Kidney epithelial cell (primary cell): Measurements from ENCODE around the gene EPB41L5. TPM values are rescaled to one million over a fixed set of nuclear protein-coding genes. Genes with fewer than 3 reads are reported as not detected.
"Not testable (repeated sequence)": the region's sequence is repeated elsewhere in the genome, so short reads cannot be mapped to it uniquely, and the experiment has no call there.

Experiments
- DNase-seq: peaks from one replicate; pipeline ENCODE4 v3.0.0-alpha.2; 2010; ENCODE audit warnings: low read depth
- H3K27me3 ChIP-seq: 2 replicates; pipeline ENCODE4 v1.6.0; 2011; ENCODE audit warnings: low read length; ENCODE audit not compliant: control insufficient read depth, insufficient read depth
- H3K36me3 ChIP-seq: 2 replicates; pipeline ENCODE4 v1.5.1; 2011; ENCODE audit warnings: low read length; ENCODE audit not compliant: control insufficient read depth, insufficient read depth
- H3K4me3 ChIP-seq: 2 replicates; pipeline ENCODE4 v1.5.1; 2011; ENCODE audit warnings: low read depth, mild to moderate bottlenecking, control low read depth, low read length
- CTCF ChIP-seq: IDR thresholded peaks from 2 replicates; pipeline ENCODE4 v1.5.1; 2011; ENCODE audit warnings: mild to moderate bottlenecking, moderate library complexity, low read length, control low read depth, inconsistent platforms; ENCODE audit not compliant: insufficient read depth, poor library complexity, severe bottlenecking
- total RNA-seq: library from RNA; depleted of rRNA; stranded (reverse); fragments of >200 nt; gene quantifications from 2 replicates; pipeline ENCODE4 v1.2.3, GENCODE V29; 2015

Gene EPB41L5
- total RNA-seq, 1 donor from 2014 or later, result 15.6 TPM

GRCh38 chr2:120034027-120034426 lies 21.1 kb downstream of the EPB41L5 start:
- TF ChIP-seq CTCF, result no peak
- Histone ChIP-seq H3K4me3 (no peak overlapping the region), H3K27me3 (no peaks in the 10 kb centered on the region), H3K36me3 (no peaks in the 10 kb centered on the region)
- DNase-seq, result no peak

GRCh38 chr2:120034621-120035020 lies 21.7 kb downstream of the EPB41L5 start:
- no peak for TF ChIP-seq CTCF
- Histone ChIP-seq H3K27me3 (no peaks in the 10 kb centered on the region), H3K4me3 (no peak overlapping the region), H3K36me3 (no peaks in the 10 kb centered on the region)
- DNase-seq, result peak; percentile 31

- TF ChIP-seq CTCF, result no peak
- H3K27me3 ChIP-seq, result no peaks in the 10 kb centered on the region
- no peak for DNase-seq
- H3K4me3 ChIP-seq, result no peak overlapping the region
- no peaks in the 10 kb centered on the region for H3K36me3 ChIP-seq
Observed at GRCh38 chr2:120036145-120036544, 23.3 kb downstream of the EPB41L5 start.

GRCh38 chr2:120037995-120038541 lies 25.2 kb downstream of the EPB41L5 start:
- DNase-seq, result no peak
- Histone ChIP-seq H3K36me3 (no peaks in the 10 kb centered on the region), H3K4me3 (no peak overlapping the region), H3K27me3 (no peaks in the 10 kb centered on the region)
- TF ChIP-seq CTCF, result no peak

- no peak for DNase-seq
- no peak for TF ChIP-seq CTCF
- no peak overlapping the region for H3K4me3 ChIP-seq
Observed at GRCh38 chr2:120042359-120042758, 29.5 kb downstream of the EPB41L5 start.

GRCh38 chr2:120044336-120044735 lies 31.5 kb downstream of the EPB41L5 start:
- H3K4me3 ChIP-seq, result no peak overlapping the region
- no peak for DNase-seq
- no peaks in the 10 kb centered on the region for H3K27me3 ChIP-seq
- no peak for TF ChIP-seq CTCF
- no peaks in the 10 kb centered on the region for H3K36me3 ChIP-seq

More at GRCh38 chr2:120042359-120042758, 29.5 kb downstream of the EPB41L5 start:
- Histone ChIP-seq H3K36me3 (no peaks in the 10 kb centered on the region), H3K27me3 (no peaks in the 10 kb centered on the region)

- H3K27me3 ChIP-seq, H3K4me3 ChIP-seq, DNase-seq, H3K36me3 ChIP-seq: not testable (repeated sequence)
Observed at GRCh38 chr2:120045775-120046174, 32.9 kb downstream of the EPB41L5 start.

GRCh38 chr2:120046252-120046651 lies 33.4 kb downstream of the EPB41L5 start:
- DNase-seq, result not testable (repeated sequence)

More at GRCh38 chr2:120046252-120046651, 33.4 kb downstream of the EPB41L5 start:
- not testable (repeated sequence) for H3K4me3 ChIP-seq, H3K36me3 ChIP-seq, H3K27me3 ChIP-seq
